T-helper 22 cell (primary cell): ENCODE measurements around the gene TMEM258.

Source experiments
- DNase-seq: peaks from one replicate; pipeline ENCODE4 v3.0.0-alpha.2; 2020; ENCODE audit warnings: low read depth

TMEM258 gene

GRCh38 chr11:61792310-61793082, at the start of gene TMEM258, which contains the start of gene FEN1:
Gene TMEM258, minus strand, starts transcription at chr11:61792599. Its CDS starts 41 bp downstream, at chr11:61792558.
Gene FEN1, plus strand, starts transcription at chr11:61792911. Its CDS starts 2,451 bp downstream, at chr11:61795362.
- peak; percentile 79 for DNase-seq

- no peak for DNase-seq
Measured at GRCh38 chr11:61841636-61842527, 49.5 kb upstream of the TMEM258 start.

GRCh38 chr11:61840371-61840770, 48.0 kb upstream of the TMEM258 start:
- no peak for DNase-seq

- no peak for DNase-seq
Measured at GRCh38 chr11:61839742-61840141, 47.3 kb upstream of the TMEM258 start.

- DNase-seq, result no peak
Measured at GRCh38 chr11:61838921-61839320, 46.5 kb upstream of the TMEM258 start.

GRCh38 chr11:61838501-61838900, 46.1 kb upstream of the TMEM258 start:
- DNase-seq, result no peak

GRCh38 chr11:61837411-61838005, 45.1 kb upstream of the TMEM258 start:
- no peak for DNase-seq

GRCh38 chr11:61836193-61836592, 43.8 kb upstream of the TMEM258 start:
- no peak for DNase-seq

GRCh38 chr11:61834278-61835048, 42.1 kb upstream of the TMEM258 start:
- DNase-seq, result peak; percentile 54

GRCh38 chr11:61833926-61834277, 41.5 kb upstream of the TMEM258 start:
- no peak for DNase-seq

- DNase-seq, result peak; percentile 54
Measured at GRCh38 chr11:61833471-61833870, 41.1 kb upstream of the TMEM258 start.

- DNase-seq, result no peak
Measured at GRCh38 chr11:61832754-61833153, 40.4 kb upstream of the TMEM258 start.

- no peak for DNase-seq
Measured at GRCh38 chr11:61832207-61832606, 39.8 kb upstream of the TMEM258 start.

GRCh38 chr11:61830237-61831105, 38.1 kb upstream of the TMEM258 start:
- no peak for DNase-seq

GRCh38 chr11:61829806-61830205, 37.4 kb upstream of the TMEM258 start:
- DNase-seq, result no peak

GRCh38 chr11:61828629-61829407, 36.4 kb upstream of the TMEM258 start:
- peak; percentile 34 for DNase-seq

GRCh38 chr11:61828379-61828628, 35.9 kb upstream of the TMEM258 start:
- DNase-seq, result no peak

- DNase-seq, result peak; percentile 79
Measured at GRCh38 chr11:61827571-61828378, 35.4 kb upstream of the TMEM258 start, which contains the start of gene FADS2. Gene FADS2, plus strand, starts transcription at chr11:61828300. Its CDS starts 91 bp downstream, at chr11:61828391.

GRCh38 chr11:61826930-61827570, 34.7 kb upstream of the TMEM258 start:
- DNase-seq, result no peak
